HCT116 (cell line): ENCODE data around the gene C10orf95.

ENCODE experiments used
- CEBPB ChIP-seq: IDR thresholded peaks from 2 replicates; pipeline ENCODE4 v1.6.1; 2012; ENCODE audit warnings: low read depth
- EZH2 ChIP-seq: fragments of 200-600 bp; sonication (generic); IDR thresholded peaks from 2 replicates; pipeline ENCODE4 v1.6.1; 2017; ENCODE audit warnings: antibody characterized with exemption, mixed run types
- EZH2phosphoT487 ChIP-seq: fragments of 200-600 bp; IDR thresholded peaks from 2 replicates; pipeline ENCODE4 v1.6.1; 2018; ENCODE audit warnings: antibody characterized with exemption, borderline replicate concordance
- POLR2A ChIP-seq: IDR thresholded peaks from 2 replicates; pipeline ENCODE4 v1.7.0; 2011; ENCODE audit warnings: borderline replicate concordance; ENCODE audit not compliant: insufficient read depth, insufficient read length; ENCODE audit errors: extremely low read depth
- POLR2AphosphoS5 ChIP-seq: IDR thresholded peaks from 2 replicates; pipeline ENCODE4 v1.6.1; 2011; ENCODE audit warnings: mild to moderate bottlenecking, low read depth, low read length, moderate library complexity
- RAD21 ChIP-seq: IDR thresholded peaks from 2 replicates; pipeline ENCODE4 v1.6.1; 2012; ENCODE audit warnings: low read depth, mild to moderate bottlenecking
- SP1 ChIP-seq: IDR thresholded peaks from 2 replicates; pipeline ENCODE4 v1.6.1; 2012; ENCODE audit warnings: low read depth
- SRF ChIP-seq: IDR thresholded peaks from 2 replicates; pipeline ENCODE4 v1.6.1; 2012; ENCODE audit warnings: low read depth
- TCF7L2 ChIP-seq: IDR thresholded peaks from 2 replicates; pipeline ENCODE4 v1.7.0; 2011; ENCODE audit warnings: borderline replicate concordance, inconsistent platforms; ENCODE audit not compliant: insufficient read depth, insufficient read length; ENCODE audit errors: extremely low read depth
- YY1 ChIP-seq: IDR thresholded peaks from 2 replicates; pipeline ENCODE4 v1.6.1; 2011; ENCODE audit warnings: low read length, low read depth, moderate library complexity, mild to moderate bottlenecking; ENCODE audit not compliant: insufficient replicate concordance; ENCODE audit errors: extremely low read depth
- TF ChIP-seq, protein P1 (sequence below), 3 experiments: fragments of 200-600 bp in 1 of 3; sonication (generic) in 1 of 3; IDR thresholded peaks in 2 of 3; conservative IDR thresholded peaks in 1 of 3; 2 replicates each; pipeline ENCODE4 v1.5.1; 2012 to 2017; ENCODE audit warnings: low read depth in 2 of 3, low read length in 2 of 3, antibody characterized with exemption in 1 of 3, borderline replicate concordance in 1 of 3, control low read depth in 1 of 3, mild to moderate bottlenecking in 1 of 3, mixed read lengths in 1 of 3, mixed run types in 1 of 3, moderate library complexity in 1 of 3; ENCODE audit not compliant: insufficient read depth in 1 of 3
- TF ChIP-seq, protein P2 (sequence below): IDR thresholded peaks from 2 replicates; pipeline ENCODE4 v1.6.1; 2012
- TF ChIP-seq, protein P3 (sequence below): IDR thresholded peaks from 2 replicates; pipeline ENCODE4 v1.6.1; 2012; ENCODE audit warnings: low read depth
- TF ChIP-seq, protein P4 (sequence below): IDR thresholded peaks from 2 replicates; pipeline ENCODE4 v1.6.1; 2012

DNA sequence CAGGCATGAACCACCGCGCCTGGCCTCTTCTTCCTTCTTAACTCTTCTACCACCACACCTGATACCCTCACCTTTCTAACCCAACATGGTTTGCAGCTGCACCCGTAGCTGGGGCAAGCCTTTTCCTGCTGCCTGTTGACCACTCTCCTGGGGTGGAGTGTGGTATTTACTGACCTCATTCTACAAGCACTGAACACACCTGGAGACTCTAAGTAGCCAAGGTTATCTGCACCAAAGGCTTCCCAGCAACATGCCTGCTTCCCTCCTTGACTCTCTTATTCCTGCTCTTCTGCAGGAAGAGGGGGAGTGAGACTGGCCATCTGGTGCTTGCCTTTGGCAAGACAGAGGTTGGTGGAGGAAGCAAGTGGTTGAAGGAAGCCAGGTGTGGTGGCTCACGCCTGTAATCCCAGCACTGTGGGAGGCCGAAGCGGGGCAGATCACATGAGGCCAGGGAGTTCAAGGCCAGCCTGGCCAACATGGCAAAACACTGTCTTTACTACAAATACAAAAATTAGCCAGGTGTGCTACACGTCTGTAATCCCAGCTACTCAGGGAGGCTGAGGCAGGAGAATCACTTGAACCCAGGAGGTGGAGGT, 41.1 kb upstream of the C10orf95 start:
- TF ChIP-seq CEBPB: no peak
- TF ChIP-seq, protein P1, sequence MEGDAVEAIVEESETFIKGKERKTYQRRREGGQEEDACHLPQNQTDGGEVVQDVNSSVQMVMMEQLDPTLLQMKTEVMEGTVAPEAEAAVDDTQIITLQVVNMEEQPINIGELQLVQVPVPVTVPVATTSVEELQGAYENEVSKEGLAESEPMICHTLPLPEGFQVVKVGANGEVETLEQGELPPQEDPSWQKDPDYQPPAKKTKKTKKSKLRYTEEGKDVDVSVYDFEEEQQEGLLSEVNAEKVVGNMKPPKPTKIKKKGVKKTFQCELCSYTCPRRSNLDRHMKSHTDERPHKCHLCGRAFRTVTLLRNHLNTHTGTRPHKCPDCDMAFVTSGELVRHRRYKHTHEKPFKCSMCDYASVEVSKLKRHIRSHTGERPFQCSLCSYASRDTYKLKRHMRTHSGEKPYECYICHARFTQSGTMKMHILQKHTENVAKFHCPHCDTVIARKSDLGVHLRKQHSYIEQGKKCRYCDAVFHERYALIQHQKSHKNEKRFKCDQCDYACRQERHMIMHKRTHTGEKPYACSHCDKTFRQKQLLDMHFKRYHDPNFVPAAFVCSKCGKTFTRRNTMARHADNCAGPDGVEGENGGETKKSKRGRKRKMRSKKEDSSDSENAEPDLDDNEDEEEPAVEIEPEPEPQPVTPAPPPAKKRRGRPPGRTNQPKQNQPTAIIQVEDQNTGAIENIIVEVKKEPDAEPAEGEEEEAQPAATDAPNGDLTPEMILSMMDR (IDR thresholded peaks at IDR 0.05 in 2 of 3, conservative IDR thresholded peaks at IDR 0.05 in 1 of 3; ENCODE audit: borderline replicate concordance in 1 of 3, insufficient read depth in 1 of 3, low read depth in 2 of 3, low read length in 2 of 3): no peak
- TF ChIP-seq EZH2phosphoT487: no peak
- no peak for TF ChIP-seq RAD21
- no peak for TF ChIP-seq POLR2AphosphoS5
- no peak for TF ChIP-seq SRF
- no peak for TF ChIP-seq TCF7L2
- TF ChIP-seq SP1: no peak
- no peak for TF ChIP-seq YY1
- no peak for TF ChIP-seq POLR2A
- TF ChIP-seq, protein P2, sequence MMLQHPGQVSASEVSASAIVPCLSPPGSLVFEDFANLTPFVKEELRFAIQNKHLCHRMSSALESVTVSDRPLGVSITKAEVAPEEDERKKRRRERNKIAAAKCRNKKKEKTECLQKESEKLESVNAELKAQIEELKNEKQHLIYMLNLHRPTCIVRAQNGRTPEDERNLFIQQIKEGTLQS: no peak
- no peak for TF ChIP-seq EZH2
- TF ChIP-seq, protein P3, sequence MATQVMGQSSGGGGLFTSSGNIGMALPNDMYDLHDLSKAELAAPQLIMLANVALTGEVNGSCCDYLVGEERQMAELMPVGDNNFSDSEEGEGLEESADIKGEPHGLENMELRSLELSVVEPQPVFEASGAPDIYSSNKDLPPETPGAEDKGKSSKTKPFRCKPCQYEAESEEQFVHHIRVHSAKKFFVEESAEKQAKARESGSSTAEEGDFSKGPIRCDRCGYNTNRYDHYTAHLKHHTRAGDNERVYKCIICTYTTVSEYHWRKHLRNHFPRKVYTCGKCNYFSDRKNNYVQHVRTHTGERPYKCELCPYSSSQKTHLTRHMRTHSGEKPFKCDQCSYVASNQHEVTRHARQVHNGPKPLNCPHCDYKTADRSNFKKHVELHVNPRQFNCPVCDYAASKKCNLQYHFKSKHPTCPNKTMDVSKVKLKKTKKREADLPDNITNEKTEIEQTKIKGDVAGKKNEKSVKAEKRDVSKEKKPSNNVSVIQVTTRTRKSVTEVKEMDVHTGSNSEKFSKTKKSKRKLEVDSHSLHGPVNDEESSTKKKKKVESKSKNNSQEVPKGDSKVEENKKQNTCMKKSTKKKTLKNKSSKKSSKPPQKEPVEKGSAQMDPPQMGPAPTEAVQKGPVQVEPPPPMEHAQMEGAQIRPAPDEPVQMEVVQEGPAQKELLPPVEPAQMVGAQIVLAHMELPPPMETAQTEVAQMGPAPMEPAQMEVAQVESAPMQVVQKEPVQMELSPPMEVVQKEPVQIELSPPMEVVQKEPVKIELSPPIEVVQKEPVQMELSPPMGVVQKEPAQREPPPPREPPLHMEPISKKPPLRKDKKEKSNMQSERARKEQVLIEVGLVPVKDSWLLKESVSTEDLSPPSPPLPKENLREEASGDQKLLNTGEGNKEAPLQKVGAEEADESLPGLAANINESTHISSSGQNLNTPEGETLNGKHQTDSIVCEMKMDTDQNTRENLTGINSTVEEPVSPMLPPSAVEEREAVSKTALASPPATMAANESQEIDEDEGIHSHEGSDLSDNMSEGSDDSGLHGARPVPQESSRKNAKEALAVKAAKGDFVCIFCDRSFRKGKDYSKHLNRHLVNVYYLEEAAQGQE: no peak
- TF ChIP-seq, protein P4, sequence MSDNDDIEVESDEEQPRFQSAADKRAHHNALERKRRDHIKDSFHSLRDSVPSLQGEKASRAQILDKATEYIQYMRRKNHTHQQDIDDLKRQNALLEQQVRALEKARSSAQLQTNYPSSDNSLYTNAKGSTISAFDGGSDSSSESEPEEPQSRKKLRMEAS: no peak
